Spleen (tissue), 11 donors: Measurements from ENCODE around the gene CYLD. TPM values are rescaled to one million over a fixed set of nuclear protein-coding genes. Genes with fewer than 3 reads are reported as not detected.

ENCODE experiments used
- DNase-seq: peaks from one replicate; pipeline ENCODE4 v3.0.0-alpha.2; 2020
- H3K27ac ChIP-seq, 8 donors: fragments of 200-600 bp; sonication (generic) in 7 of 8; 1 replicate in 4 of 8; 2 replicates in 4 of 8; pipeline versions ENCODE4 v1.5.0 to v1.8.0; 2016 to 2021; ENCODE audit warnings: inconsistent platforms in 4 of 8, mild to moderate bottlenecking in 4 of 8, moderate library complexity in 1 of 8
- H3K27me3 ChIP-seq, 7 donors: fragments of 200-600 bp; sonication (generic) in 6 of 7; replicated peaks in 1 of 7; 1 replicate in 4 of 7; 2 replicates in 3 of 7; pipeline versions ENCODE4 v1.5.0 to v1.8.0; 2016 to 2021; ENCODE audit warnings: inconsistent platforms in 3 of 7, mild to moderate bottlenecking in 1 of 7
- H3K36me3 ChIP-seq, 6 donors: fragments of 200-600 bp; sonication (generic) in 5 of 6; 1 replicate in 4 of 6; 2 replicates in 2 of 6; pipeline versions ENCODE4 v1.5.0 to v1.8.0; 2016 to 2021; ENCODE audit warnings: inconsistent platforms in 2 of 6
- H3K4me1 ChIP-seq, 6 donors: fragments of 200-600 bp; sonication (generic) in 5 of 6; 1 replicate in 3 of 6; 2 replicates in 3 of 6; pipeline versions ENCODE4 v1.5.0 to v1.8.0; 2016 to 2021; ENCODE audit warnings: inconsistent platforms in 3 of 6
- H3K4me3 ChIP-seq, 8 donors: fragments of 200-600 bp; sonication (generic) in 7 of 8; 1 replicate in 4 of 8; 2 replicates in 4 of 8; pipeline versions ENCODE4 v1.5.0 to v1.8.0; 2016 to 2021; ENCODE audit warnings: inconsistent platforms in 4 of 8, mild to moderate bottlenecking in 4 of 8, moderate library complexity in 2 of 8
- H3K9me3 ChIP-seq, 8 donors: fragments of 200-600 bp; sonication (generic) in 7 of 8; 1 replicate in 4 of 8; 2 replicates in 4 of 8; pipeline versions ENCODE4 v1.5.0 to v1.8.0; 2016 to 2021; ENCODE audit warnings: inconsistent platforms in 4 of 8
- POLR2A ChIP-seq, 3 donors: fragments of 450-650 bp; IDR thresholded peaks; one replicate each; pipeline ENCODE4 v1.5.1; 2017; ENCODE audit warnings: antibody characterized with exemption in 3 of 3, mild to moderate bottlenecking in 1 of 3
- POLR2AphosphoS5 ChIP-seq, 3 donors: sonication (generic); formaldehyde crosslinking; IDR thresholded peaks; one replicate each; pipeline ENCODE4 v1.5.1; 2017; ENCODE audit warnings: antibody characterized with exemption in 3 of 3
- WGBS, 5 donors: extraction: QIAGEN DNeasy Blood & Tissue Kit in 3 of 5; methylation state at CpG; one replicate each; pipeline versions ENCODE4 v1.1.5 to v1.1.7; 2013 to 2018; 5-methylcytosine and 5-hydroxymethylcytosine counted together
- intact Hi-C: fragments of 100-400 bp; cut with DNase I; formaldehyde crosslinking; loops from one replicate; pipeline ENCODE4 v1.15.0; 2023; ENCODE audit warnings: low total_unique reads
- polyA plus RNA-seq, 3 donors: library from polyadenylated mRNA; stranded (reverse); fragments of 200-250 nt; gene quantifications; one replicate each; pipeline ENCODE4 v1.2.1, GENCODE V29; 2013
- total RNA-seq, 7 donors: library from RNA; depleted of rRNA in 3 of 7; stranded (reverse); fragments of >200 nt in 3 of 7; fragmentation: NEBNext Ultra II Directional in 4 of 7; extraction: Animal tissue kit (Norgen Biotek cat#: 25700) in 4 of 7; gene quantifications; one replicate each; pipeline versions ENCODE4 v1.1.0 to v1.2.1, GENCODE V29; 2016 to 2021
- TF ChIP-seq, protein P1 (sequence below), 11 experiments: fragments of 200-600 bp in 7 of 11; fragments of 450-650 bp in 4 of 11; sonication (generic) in 4 of 11; IDR thresholded peaks in 8 of 11; conservative IDR thresholded peaks in 3 of 11; 1 replicate in 7 of 11; 2 replicates in 4 of 11; pipeline versions ENCODE4 v1.4.0 to v1.8.0; 2016 to 2021; ENCODE audit warnings: antibody characterized with exemption in 11 of 11, inconsistent platforms in 4 of 11, mild to moderate bottlenecking in 1 of 11
- donor health status: healthy with polysubstance abuse.
- donor health status: DM: no; HTN: no; CAD: no; lungs with moderate emphysema.
- donor health status: DM: no; HTN: no; CAD: no.
- donor health status: Bipolar disorder and iron deficiency.
- donor health status: healthy.
- donor health status: DM: no; HTN: no; CAD: no.
- donor health status: DM: yes; HTN: yes; CAD: no.

The CYLD gene
- total and polyA plus RNA-seq, 10 donors = 19.9 to 133 (median 103) TPM

- DNase-seq = no peak
- Histone ChIP-seq H3K36me3 (no peaks in the 10 kb centered on the region), H3K4me3 (peak overlapping the region in 2 of 8 donors; percentile 43 to 73), H3K9me3 (no peaks in the 10 kb centered on the region), H3K4me1 (peaks cover 43 to 77% (median 58%) of the 10 kb centered on the region in 6 donors), H3K27ac (peak overlapping the region; percentile 70 to 92 (median 82)), H3K27me3 (no peaks in the 10 kb centered on the region)
- TF ChIP-seq, protein P1, sequence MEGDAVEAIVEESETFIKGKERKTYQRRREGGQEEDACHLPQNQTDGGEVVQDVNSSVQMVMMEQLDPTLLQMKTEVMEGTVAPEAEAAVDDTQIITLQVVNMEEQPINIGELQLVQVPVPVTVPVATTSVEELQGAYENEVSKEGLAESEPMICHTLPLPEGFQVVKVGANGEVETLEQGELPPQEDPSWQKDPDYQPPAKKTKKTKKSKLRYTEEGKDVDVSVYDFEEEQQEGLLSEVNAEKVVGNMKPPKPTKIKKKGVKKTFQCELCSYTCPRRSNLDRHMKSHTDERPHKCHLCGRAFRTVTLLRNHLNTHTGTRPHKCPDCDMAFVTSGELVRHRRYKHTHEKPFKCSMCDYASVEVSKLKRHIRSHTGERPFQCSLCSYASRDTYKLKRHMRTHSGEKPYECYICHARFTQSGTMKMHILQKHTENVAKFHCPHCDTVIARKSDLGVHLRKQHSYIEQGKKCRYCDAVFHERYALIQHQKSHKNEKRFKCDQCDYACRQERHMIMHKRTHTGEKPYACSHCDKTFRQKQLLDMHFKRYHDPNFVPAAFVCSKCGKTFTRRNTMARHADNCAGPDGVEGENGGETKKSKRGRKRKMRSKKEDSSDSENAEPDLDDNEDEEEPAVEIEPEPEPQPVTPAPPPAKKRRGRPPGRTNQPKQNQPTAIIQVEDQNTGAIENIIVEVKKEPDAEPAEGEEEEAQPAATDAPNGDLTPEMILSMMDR (IDR thresholded peaks at IDR 0.05 in 8 of 11, conservative IDR thresholded peaks at IDR 0.05 in 3 of 11) = no peak
- peak in 1 of 3 donors; percentile 72 for TF ChIP-seq POLR2AphosphoS5 (IDR thresholded peaks at IDR 0.05)
- no peak for TF ChIP-seq POLR2A (IDR thresholded peaks at IDR 0.05)
- 90 to 95% (median 91%) methylated on average over 9 of the region's 9 CpGs for WGBS, 5 donors
- intact Hi-C loops = no loop called here
These were observed 46.6 kb upstream of the CYLD start for GRCh38 chr16:50695017-50696000.

DNA sequence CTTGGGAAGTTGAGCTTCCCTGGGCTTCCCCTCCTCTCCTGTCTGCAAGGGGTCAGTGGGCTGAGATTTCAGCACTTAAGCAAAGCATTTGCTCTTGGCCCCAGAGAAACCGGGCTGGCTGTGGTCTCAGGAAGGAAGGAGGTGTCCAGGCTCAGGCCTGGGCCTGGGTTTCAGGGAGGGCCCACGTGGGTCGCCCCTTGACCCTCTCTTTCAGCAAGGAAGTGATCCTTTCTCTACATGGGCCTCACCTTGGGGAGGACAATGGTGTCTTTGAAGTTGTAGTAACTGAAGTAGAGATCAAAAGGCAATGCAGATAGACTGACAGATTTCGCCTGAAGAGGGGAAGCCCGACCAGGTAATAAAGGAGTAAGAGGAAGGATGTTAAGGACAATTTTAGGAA, 45.8 kb upstream of the CYLD start:
- Histone ChIP-seq H3K9me3 (no peaks in the 10 kb centered on the region), H3K4me3 (peak overlapping the region in 1 of 8 donors; percentile 64), H3K27ac (peak overlapping the region; percentile 70 to 92 (median 82)), H3K4me1 (peaks cover 43 to 80% (median 59%) of the 10 kb centered on the region in 6 donors), H3K36me3 (no peaks in the 10 kb centered on the region), H3K27me3 (no peaks in the 10 kb centered on the region)
- no peak for TF ChIP-seq POLR2AphosphoS5 (IDR thresholded peaks at IDR 0.05)
- TF ChIP-seq, protein P1 (IDR thresholded peaks at IDR 0.05 in 8 of 11, conservative IDR thresholded peaks at IDR 0.05 in 3 of 11) = no peak
- no peak for TF ChIP-seq POLR2A (IDR thresholded peaks at IDR 0.05)
- intact Hi-C loops = no loop called here
- 15 to 40% (median 27%) methylated on average over 5 of the region's 5 CpGs for WGBS, 5 donors
- no peak for DNase-seq

- peaks cover 43 to 87% (median 59%) of the 10 kb centered on the region in 6 donors for H3K4me1 ChIP-seq
These were observed 45.1 kb upstream of the CYLD start for GRCh38 chr16:50696575-50697420.

More at GRCh38 chr16:50696575-50697420, 45.1 kb upstream of the CYLD start:
- peak overlapping the region; percentile 70 to 92 (median 82) for H3K27ac ChIP-seq
- H3K27me3 ChIP-seq = no peaks in the 10 kb centered on the region
- WGBS, 5 donors = 50 to 82% (median 55%) methylated on average over 9 to 15 of the region's 15 CpGs
- H3K4me3 ChIP-seq = peak overlapping the region in 1 of 8 donors; percentile 64
- no peaks in the 10 kb centered on the region for H3K9me3 ChIP-seq
- H3K36me3 ChIP-seq = no peaks in the 10 kb centered on the region
- peak; percentile 74 to 76 (median 75) for TF ChIP-seq POLR2AphosphoS5 (IDR thresholded peaks at IDR 0.05)
- TF ChIP-seq POLR2A (IDR thresholded peaks at IDR 0.05) = no peak
- TF ChIP-seq, protein P1 (IDR thresholded peaks at IDR 0.05 in 8 of 11, conservative IDR thresholded peaks at IDR 0.05 in 3 of 11) = no peak
- DNase-seq = peak; percentile 93
- intact Hi-C loops = no loop called here
